ENCODE results near the gene CTSL.
"Not testable (repeated sequence)": the region's sequence is repeated elsewhere in the genome, so short reads cannot be mapped to it uniquely, and the experiment has no call there.

The CTSL gene

GRCh38 chr9:87750726-87751125 is 24.8 kb downstream of the CTSL start:
- Histone ChIP-seq H3K4me3 (ENCODE audit: low read depth, low read length) (no peak overlapping the region), H3K9ac (ENCODE audit: low read depth, low read length) (no peak overlapping the region), H3K4me1 (ENCODE audit: control insufficient read depth, insufficient read depth, low read length) (no peaks in the 10 kb centered on the region), H3K36me3 (ENCODE audit: control insufficient read depth, insufficient read depth, low read length) (no peaks in the 10 kb centered on the region), H3K9me3 (ENCODE audit: control insufficient read depth, insufficient read depth, low read length) (no peaks in the 10 kb centered on the region), H3K27me3 (ENCODE audit: control insufficient read depth, insufficient read depth, low read length) (no peaks in the 10 kb centered on the region)

DNA sequence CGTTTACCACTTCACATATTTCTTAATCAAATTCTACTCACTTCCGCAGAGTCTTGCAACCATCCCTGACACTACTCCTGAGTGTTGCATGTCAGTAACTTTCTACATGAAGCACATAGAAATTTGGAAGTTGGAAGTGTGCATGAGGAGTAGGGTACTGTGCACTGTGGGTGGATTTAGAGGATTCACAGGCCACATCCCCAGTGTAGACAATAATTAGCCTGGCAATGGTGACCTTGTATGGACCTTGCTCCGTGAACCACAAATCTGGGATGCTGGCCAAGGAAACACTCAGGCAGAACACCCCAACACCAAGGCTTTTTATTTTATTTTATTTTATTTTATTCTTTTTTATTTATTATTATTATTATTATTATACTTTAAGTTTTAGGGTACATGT is 25.5 kb downstream of the CTSL start:
- Histone ChIP-seq H3K4me1 (ENCODE audit: control insufficient read depth, insufficient read depth, low read length) (no peaks in the 10 kb centered on the region), H3K36me3 (ENCODE audit: control insufficient read depth, insufficient read depth, low read length) (no peaks in the 10 kb centered on the region), H3K27me3 (ENCODE audit: control insufficient read depth, insufficient read depth, low read length) (no peaks in the 10 kb centered on the region), H3K9me3 (ENCODE audit: control insufficient read depth, insufficient read depth, low read length) (no peaks in the 10 kb centered on the region), H3K4me3 (ENCODE audit: low read depth, low read length) (no peak overlapping the region), H3K9ac (ENCODE audit: low read depth, low read length) (no peak overlapping the region)

GRCh38 chr9:87751868-87752267 is 25.9 kb downstream of the CTSL start:
- Histone ChIP-seq H3K9me3 (ENCODE audit: control insufficient read depth, insufficient read depth, low read length) (no peaks in the 10 kb centered on the region), H3K4me1 (ENCODE audit: control insufficient read depth, insufficient read depth, low read length) (no peaks in the 10 kb centered on the region), H3K9ac (ENCODE audit: low read depth, low read length) (no peak overlapping the region), H3K27me3 (ENCODE audit: control insufficient read depth, insufficient read depth, low read length) (no peaks in the 10 kb centered on the region), H3K36me3 (ENCODE audit: control insufficient read depth, insufficient read depth, low read length) (no peaks in the 10 kb centered on the region), H3K4me3 (ENCODE audit: low read depth, low read length) (no peak overlapping the region)

- no peak overlapping the region for H3K4me3 ChIP-seq (ENCODE audit: low read depth, low read length)
Measured at GRCh38 chr9:87753313-87753712, 27.4 kb downstream of the CTSL start.

DNA sequence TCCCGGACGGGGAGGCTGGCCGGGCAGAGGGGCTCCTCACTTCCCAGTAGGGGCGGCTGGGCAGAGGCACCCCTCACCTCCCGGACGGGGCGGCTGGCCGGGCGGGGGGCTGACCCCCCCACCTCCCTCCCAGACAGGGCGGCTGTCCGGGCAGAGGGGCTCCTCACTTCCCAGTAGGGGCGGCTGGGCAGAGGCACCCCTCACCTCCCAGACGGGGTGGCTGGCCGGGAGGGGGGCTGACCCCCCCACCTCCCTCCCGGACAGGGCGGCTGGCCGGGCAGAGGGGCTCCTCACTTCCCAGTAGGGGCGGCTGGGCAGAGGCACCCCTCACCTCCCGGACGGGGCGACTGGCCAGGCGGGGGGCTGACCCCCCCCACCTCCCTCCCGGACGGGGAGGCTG is 32.4 kb downstream of the CTSL start:
- H3K9ac ChIP-seq (ENCODE audit: low read depth, low read length); H3K27me3 ChIP-seq (ENCODE audit: control insufficient read depth, insufficient read depth, low read length); H3K4me3 ChIP-seq (ENCODE audit: low read depth, low read length): not testable (repeated sequence)

More at GRCh38 chr9:87753313-87753712, 27.4 kb downstream of the CTSL start:
- Histone ChIP-seq H3K27me3 (ENCODE audit: control insufficient read depth, insufficient read depth, low read length) (no peaks in the 10 kb centered on the region), H3K4me1 (ENCODE audit: control insufficient read depth, insufficient read depth, low read length) (no peaks in the 10 kb centered on the region), H3K9me3 (ENCODE audit: control insufficient read depth, insufficient read depth, low read length) (no peaks in the 10 kb centered on the region), H3K36me3 (ENCODE audit: control insufficient read depth, insufficient read depth, low read length) (no peaks in the 10 kb centered on the region), H3K9ac (ENCODE audit: low read depth, low read length) (no peak overlapping the region)

DNA sequence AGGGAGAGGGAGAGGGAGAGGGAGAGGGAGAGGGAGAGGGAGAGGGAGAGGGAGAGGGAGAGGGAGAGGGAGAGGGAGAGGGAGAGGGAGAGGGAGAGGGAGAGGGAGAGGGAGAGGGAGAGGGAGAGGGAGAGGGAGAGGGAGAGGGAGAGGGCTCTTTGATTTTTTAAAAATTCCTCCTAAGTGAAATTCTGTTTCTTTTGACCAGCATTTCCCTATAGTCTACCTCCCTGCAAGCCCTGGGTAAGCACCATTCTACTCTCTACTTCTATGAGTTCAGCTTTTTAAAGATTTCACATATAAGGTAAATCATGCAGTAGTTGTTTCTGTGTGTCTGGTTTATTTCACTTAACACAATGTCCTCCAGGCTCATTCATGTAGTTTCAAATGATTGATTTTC is 34.1 kb downstream of the CTSL start:
- H3K27me3 ChIP-seq (ENCODE audit: control insufficient read depth, insufficient read depth, low read length); H3K9me3 ChIP-seq (ENCODE audit: control insufficient read depth, insufficient read depth, low read length); H3K4me3 ChIP-seq (ENCODE audit: low read depth, low read length); H3K36me3 ChIP-seq (ENCODE audit: control insufficient read depth, insufficient read depth, low read length); H3K9ac ChIP-seq (ENCODE audit: low read depth, low read length); H3K4me1 ChIP-seq (ENCODE audit: control insufficient read depth, insufficient read depth, low read length): not testable (repeated sequence)

More for the DNA sequence above, 32.4 kb downstream of the CTSL start:
- H3K4me1 ChIP-seq (ENCODE audit: control insufficient read depth, insufficient read depth, low read length); H3K36me3 ChIP-seq (ENCODE audit: control insufficient read depth, insufficient read depth, low read length); H3K9me3 ChIP-seq (ENCODE audit: control insufficient read depth, insufficient read depth, low read length): not testable (repeated sequence)

- H3K4me1 ChIP-seq (ENCODE audit: control insufficient read depth, insufficient read depth, low read length), result no peaks in the 10 kb centered on the region
- no peak overlapping the region for H3K4me3 ChIP-seq (ENCODE audit: low read depth, low read length)
- no peak overlapping the region for H3K9ac ChIP-seq (ENCODE audit: low read depth, low read length)
- no peaks in the 10 kb centered on the region for H3K27me3 ChIP-seq (ENCODE audit: control insufficient read depth, insufficient read depth, low read length)
- no peaks in the 10 kb centered on the region for H3K36me3 ChIP-seq (ENCODE audit: control insufficient read depth, insufficient read depth, low read length)
- peaks cover 3% of the 10 kb centered on the region for H3K9me3 ChIP-seq (ENCODE audit: control insufficient read depth, insufficient read depth, low read length)
Measured at GRCh38 chr9:87760529-87760928, 34.6 kb downstream of the CTSL start.

- Histone ChIP-seq H3K4me1 (ENCODE audit: control insufficient read depth, insufficient read depth, low read length) (no peaks in the 10 kb centered on the region), H3K27me3 (ENCODE audit: control insufficient read depth, insufficient read depth, low read length) (no peaks in the 10 kb centered on the region), H3K36me3 (ENCODE audit: control insufficient read depth, insufficient read depth, low read length) (no peaks in the 10 kb centered on the region), H3K4me3 (ENCODE audit: low read depth, low read length) (no peak overlapping the region), H3K9ac (ENCODE audit: low read depth, low read length) (no peak overlapping the region), H3K9me3 (ENCODE audit: control insufficient read depth, insufficient read depth, low read length) (peaks cover 3% of the 10 kb centered on the region)
Measured at GRCh38 chr9:87763286-87763685, 37.4 kb downstream of the CTSL start.

- Histone ChIP-seq H3K36me3 (ENCODE audit: control insufficient read depth, insufficient read depth, low read length) (no peaks in the 10 kb centered on the region), H3K9ac (ENCODE audit: low read depth, low read length) (no peak overlapping the region), H3K4me3 (ENCODE audit: low read depth, low read length) (no peak overlapping the region), H3K9me3 (ENCODE audit: control insufficient read depth, insufficient read depth, low read length) (no peaks in the 10 kb centered on the region), H3K4me1 (ENCODE audit: control insufficient read depth, insufficient read depth, low read length) (peaks cover 1% of the 10 kb centered on the region), H3K27me3 (ENCODE audit: control insufficient read depth, insufficient read depth, low read length) (no peaks in the 10 kb centered on the region)
Measured at GRCh38 chr9:87765521-87765920, 39.6 kb downstream of the CTSL start.

GRCh38 chr9:87766697-87767096 is 40.8 kb downstream of the CTSL start:
- H3K4me3 ChIP-seq (ENCODE audit: low read depth, low read length), result no peak overlapping the region

GRCh38 chr9:87770616-87771315 is 44.8 kb downstream of the CTSL start:
- peak overlapping the region; percentile 16 for H3K9ac ChIP-seq (ENCODE audit: low read depth, low read length)

More at GRCh38 chr9:87766697-87767096, 40.8 kb downstream of the CTSL start:
- H3K4me1 ChIP-seq (ENCODE audit: control insufficient read depth, insufficient read depth, low read length), result peaks cover 3% of the 10 kb centered on the region
- H3K9me3 ChIP-seq (ENCODE audit: control insufficient read depth, insufficient read depth, low read length), result no peaks in the 10 kb centered on the region
- no peaks in the 10 kb centered on the region for H3K36me3 ChIP-seq (ENCODE audit: control insufficient read depth, insufficient read depth, low read length)
- no peak overlapping the region for H3K9ac ChIP-seq (ENCODE audit: low read depth, low read length)
- H3K27me3 ChIP-seq (ENCODE audit: control insufficient read depth, insufficient read depth, low read length), result no peaks in the 10 kb centered on the region

GRCh38 chr9:87771316-87772006 is 45.5 kb downstream of the CTSL start:
- Histone ChIP-seq H3K27me3 (ENCODE audit: control insufficient read depth, insufficient read depth, low read length) (peaks cover 5% of the 10 kb centered on the region), H3K4me1 (ENCODE audit: control insufficient read depth, insufficient read depth, low read length) (peaks cover 3% of the 10 kb centered on the region), H3K36me3 (ENCODE audit: control insufficient read depth, insufficient read depth, low read length) (no peaks in the 10 kb centered on the region), H3K9me3 (ENCODE audit: control insufficient read depth, insufficient read depth, low read length) (no peaks in the 10 kb centered on the region), H3K4me3 (ENCODE audit: low read depth, low read length) (no peak overlapping the region), H3K9ac (ENCODE audit: low read depth, low read length) (no peak overlapping the region)

More at GRCh38 chr9:87770616-87771315, 44.8 kb downstream of the CTSL start:
- H3K27me3 ChIP-seq (ENCODE audit: control insufficient read depth, insufficient read depth, low read length), result peaks cover 5% of the 10 kb centered on the region
- no peaks in the 10 kb centered on the region for H3K9me3 ChIP-seq (ENCODE audit: control insufficient read depth, insufficient read depth, low read length)
- peak overlapping the region; percentile 30 for H3K4me3 ChIP-seq (ENCODE audit: low read depth, low read length)
- no peaks in the 10 kb centered on the region for H3K36me3 ChIP-seq (ENCODE audit: control insufficient read depth, insufficient read depth, low read length)
- peaks cover 3% of the 10 kb centered on the region for H3K4me1 ChIP-seq (ENCODE audit: control insufficient read depth, insufficient read depth, low read length)
